GM12873 (cell line): ENCODE measurements around the gene MXRA7.

Source experiments
- CTCF ChIP-seq: IDR thresholded peaks from 2 replicates; pipeline ENCODE4 v1.5.1; 2012; ENCODE audit warnings: low read depth, mild to moderate bottlenecking, moderate library complexity, low read length, control low read depth; ENCODE audit not compliant: insufficient read depth; ENCODE audit errors: missing control alignments

The MXRA7 gene

GRCh38 chr17:76657505-76658241 lies 53.1 kb downstream of the MXRA7 start:
- TF ChIP-seq CTCF: no peak

DNA sequence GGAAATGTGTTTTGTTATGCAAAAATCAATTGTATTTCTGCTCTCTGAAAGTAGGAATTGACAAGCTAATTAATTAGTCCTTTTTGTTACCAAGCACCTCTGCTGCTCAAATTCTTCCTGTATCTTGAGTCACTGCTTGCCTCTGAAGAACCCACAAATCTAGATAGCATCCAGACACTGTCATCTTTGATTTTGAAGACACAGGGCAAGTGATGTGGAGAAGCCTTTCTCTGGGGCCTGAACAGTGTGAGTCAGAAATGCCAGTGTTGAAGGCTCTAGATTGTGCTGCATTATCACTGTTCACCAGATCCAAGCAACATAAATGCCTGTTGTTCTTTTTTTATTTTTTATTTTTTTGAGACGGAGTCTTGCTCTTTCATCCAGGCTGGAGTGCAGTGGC lies 56.4 kb downstream of the MXRA7 start:
- no peak for TF ChIP-seq CTCF

DNA sequence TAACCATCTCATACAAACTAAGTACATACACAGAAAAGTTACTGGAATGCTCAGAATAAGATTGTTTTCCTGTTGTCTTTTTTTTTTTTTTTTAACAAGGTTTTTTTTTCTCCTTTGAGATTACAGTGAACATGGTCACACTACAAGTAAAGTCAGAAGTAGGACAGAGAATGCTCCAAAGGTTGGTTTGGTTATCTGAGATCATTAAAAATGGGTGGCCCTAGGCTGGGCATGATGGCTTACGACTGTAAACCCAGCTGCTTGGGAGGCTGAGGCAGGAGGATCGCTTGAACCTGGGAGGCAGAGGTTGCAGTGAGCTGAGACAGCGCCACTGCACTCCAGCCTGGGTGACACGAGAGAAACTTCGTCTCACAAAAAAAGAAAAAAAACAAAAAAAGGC lies 60.3 kb downstream of the MXRA7 start:
- TF ChIP-seq CTCF: no peak

GRCh38 chr17:76646712-76647111 lies 64.1 kb downstream of the MXRA7 start:
- no peak for TF ChIP-seq CTCF

GRCh38 chr17:76645481-76645880 lies 65.3 kb downstream of the MXRA7 start:
- no peak for TF ChIP-seq CTCF

GRCh38 chr17:76644995-76645394 lies 65.8 kb downstream of the MXRA7 start:
- no peak for TF ChIP-seq CTCF

- no peak for TF ChIP-seq CTCF
Observed at GRCh38 chr17:76643553-76644148, 67.1 kb downstream of the MXRA7 start, which contains the start of gene ST6GALNAC1. Gene ST6GALNAC1, minus strand, starts transcription at chr17:76643757. Its CDS starts 119 bp downstream, at chr17:76643638.
